ENCODE results near the gene C1orf198.
"Not testable (repeated sequence)": the region's sequence is repeated elsewhere in the genome, so short reads cannot be mapped to it uniquely, and the experiment has no call there.

C1orf198 gene

DNA sequence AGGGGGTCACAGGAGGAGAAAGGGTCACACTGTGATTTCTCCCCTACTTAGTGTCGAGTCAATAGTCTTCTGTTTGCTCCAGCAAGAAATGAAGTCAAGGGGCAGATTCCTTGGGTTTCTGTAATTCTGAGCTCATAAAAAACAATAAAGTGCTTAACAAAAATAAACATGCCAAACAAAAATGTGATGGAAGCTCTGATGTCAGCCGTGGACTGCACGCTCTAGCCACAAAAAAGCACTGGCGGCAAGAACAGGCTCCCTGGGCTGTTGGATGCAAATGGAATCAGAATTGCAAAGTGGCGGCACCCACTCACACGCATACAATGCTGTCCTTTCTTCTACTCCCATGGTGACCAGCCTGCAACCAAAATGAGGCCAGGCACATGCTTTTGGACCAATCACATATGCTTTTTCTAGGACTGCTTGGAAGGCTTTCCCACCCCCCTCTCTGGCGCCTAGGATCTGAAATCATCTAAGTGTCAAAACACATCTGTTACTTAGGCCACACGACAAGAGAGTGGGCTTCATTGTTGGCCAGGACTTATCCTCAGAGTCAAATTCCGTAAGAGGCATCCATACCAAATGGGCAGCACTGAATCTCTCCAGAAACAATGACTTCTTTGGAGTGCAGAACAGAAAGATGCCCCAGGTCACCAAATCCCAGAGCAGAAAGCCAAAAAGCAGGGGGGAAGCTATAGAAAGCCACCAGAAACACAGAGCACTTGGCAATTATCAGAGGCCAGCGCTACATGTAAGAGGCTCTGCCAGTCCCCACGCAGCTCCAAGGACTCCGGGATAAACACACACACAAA, 9.2 kb downstream of the C1orf198 start:
- DNase-seq, result peak in 1 of 2 experiments; percentile 21

DNA sequence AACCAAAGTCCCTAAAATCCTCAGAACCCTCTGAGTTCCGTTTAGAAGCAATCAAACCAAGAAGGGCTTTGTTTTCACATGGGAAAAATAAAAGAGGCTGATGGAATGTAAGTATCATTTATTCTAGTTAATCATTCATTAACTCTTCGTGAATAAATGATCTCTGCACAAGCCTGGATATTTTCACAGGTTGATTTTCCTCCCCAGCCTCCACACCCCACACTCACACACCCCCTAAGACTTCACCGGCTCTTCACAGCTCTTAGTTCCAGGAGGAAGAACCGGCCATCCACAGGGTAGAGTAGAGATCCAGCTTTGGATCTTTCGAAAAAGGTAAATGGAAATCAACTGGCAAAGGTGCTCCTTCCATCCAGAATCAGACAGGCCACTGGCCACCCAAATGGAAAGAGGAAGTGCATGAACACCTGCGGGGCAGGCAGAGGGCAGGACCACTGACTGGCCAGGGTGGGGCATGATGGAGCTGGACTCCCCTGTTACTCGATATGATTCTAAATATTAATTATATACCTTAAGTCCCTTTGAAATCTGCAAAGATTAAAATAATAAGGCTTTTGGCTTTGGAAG, 10.0 kb downstream of the C1orf198 start:
- no peak for DNase-seq

DNA sequence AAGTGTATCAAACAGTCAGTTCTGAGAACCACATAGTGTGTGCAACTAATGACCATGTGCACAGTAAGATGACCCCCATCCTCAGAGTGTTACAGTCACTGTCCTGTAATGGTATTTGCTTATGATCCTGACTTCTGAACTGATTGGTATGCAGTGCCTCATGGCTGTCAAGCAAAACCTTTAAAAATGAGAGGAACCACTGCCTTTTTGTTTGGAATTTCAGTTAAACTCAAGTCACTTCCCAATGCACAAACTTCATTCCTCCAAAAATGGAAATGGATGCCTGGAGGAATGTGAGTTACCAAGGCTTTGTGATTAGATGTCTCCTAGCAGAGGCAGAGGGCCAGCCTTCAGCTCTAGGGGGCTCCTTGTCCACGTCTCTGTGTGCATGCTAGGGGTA, 10.5 kb downstream of the C1orf198 start:
- no peak for DNase-seq

DNA sequence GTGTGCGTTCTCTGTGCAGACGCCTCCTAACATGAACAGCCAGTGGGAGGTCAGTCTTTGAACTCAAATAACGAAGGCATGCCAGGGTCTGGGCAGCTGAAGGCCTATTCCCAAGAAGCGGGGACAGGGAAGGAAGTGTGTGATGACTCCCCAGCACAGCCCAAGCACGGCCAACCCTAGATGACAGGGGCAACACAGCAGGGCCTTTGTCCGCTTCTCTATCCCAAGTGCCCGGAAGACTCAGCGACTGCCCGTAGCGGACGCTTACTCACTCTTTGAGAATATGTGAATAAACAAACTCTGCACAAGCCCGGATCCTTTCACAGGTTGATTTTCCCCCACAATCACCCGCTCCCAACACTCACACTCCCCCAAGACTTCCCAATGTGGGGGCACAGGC, 11.2 kb downstream of the C1orf198 start:
- no peak for DNase-seq

DNA sequence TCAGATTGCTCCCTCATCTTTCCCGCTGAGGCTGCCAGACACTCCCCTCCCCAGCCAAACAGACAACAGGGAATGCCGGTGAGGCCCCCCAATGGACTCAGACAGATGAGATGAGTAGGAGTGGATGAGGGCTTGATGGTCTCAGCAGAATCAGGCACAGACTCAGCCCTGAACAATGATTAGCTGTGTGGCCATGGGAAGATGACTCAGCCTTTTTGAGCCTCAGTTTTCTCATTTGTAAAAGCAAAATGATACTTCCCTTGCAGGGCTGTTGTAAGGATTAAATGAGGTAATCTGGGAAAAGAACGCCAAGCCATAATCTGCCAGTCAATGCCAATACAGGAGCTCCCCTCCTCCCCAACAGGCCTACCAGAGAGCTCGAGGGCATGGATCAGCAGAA, 12.4 kb downstream of the C1orf198 start:
- DNase-seq, result no peak

DNA sequence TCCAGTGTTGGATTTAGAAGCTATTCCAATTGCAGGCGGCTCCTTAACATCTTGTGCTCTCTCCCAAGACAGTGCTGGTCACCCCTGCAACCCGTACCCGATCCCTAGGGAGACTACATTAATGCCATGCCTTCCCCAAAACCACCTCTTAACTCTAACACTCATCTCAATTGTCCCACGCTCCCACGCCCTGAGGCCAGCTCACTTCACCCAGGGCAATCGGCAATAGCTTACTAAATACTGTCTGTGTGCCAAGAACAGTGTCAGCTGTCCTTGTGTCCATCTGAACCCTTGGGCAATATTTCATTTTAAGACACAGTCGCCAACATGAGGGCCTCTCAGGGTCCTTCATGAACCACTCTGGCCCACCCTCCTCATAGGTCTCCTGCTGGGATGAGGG, 13.9 kb downstream of the C1orf198 start:
- no peak for DNase-seq

DNA sequence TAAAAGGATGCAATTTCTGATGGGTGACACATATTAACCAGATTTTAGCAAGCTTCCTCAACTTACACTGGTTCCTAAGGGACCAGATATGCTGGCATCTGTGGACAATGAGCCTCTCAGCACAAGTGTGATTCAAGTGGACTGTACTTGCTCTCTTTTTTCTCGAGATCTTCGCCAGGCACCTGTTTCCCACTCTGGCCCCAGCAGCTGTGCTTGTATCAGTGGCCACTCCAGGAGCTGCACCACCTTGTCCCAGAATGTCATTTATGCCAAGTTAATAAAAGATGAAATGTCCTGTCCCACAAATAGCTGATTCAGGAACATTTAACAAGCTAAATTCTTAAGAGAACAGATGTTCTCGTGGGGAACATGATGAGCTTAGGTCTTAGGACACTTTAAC, 14.6 kb downstream of the C1orf198 start:
- DNase-seq, result no peak

DNA sequence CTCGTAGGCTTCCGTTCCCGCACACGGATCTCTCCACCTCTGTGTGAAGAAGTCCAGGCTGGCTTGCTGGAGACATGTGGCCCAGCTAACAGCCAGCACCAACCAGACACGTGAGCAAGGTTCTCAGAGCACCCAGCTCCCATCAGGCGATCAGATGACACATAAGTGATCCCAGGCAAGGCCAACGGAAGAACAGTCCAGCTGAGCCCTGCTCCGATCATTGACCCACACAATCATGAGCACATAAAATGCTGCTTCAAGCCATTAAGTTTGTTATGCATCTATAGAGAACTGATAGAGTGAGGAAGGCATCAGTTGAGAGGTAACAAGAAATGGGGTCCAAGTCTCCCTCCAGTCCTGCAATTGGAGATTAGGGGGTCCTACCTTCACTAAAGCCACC, 15.4 kb downstream of the C1orf198 start:
- no peak for DNase-seq

DNA sequence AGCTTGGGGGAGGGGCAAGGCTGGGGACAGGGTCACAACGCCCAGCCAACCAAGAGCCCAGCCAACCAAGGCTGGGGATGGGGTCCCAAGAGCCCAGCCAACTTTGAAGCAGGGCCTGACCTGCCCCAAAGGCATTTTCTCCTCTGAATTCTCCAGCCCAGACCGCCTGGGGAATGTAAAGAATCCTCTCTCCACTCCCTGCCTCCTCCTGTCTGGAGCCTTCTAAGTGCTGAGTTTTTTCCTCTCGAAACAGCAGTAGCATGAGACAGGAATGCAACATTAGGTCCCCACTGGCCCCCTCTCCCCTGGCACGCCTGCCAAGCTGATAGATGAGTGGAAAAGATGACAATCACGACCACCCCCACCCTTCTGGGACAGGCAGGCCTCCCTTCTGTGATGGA, 17.0 kb downstream of the C1orf198 start:
- no peak for DNase-seq

DNA sequence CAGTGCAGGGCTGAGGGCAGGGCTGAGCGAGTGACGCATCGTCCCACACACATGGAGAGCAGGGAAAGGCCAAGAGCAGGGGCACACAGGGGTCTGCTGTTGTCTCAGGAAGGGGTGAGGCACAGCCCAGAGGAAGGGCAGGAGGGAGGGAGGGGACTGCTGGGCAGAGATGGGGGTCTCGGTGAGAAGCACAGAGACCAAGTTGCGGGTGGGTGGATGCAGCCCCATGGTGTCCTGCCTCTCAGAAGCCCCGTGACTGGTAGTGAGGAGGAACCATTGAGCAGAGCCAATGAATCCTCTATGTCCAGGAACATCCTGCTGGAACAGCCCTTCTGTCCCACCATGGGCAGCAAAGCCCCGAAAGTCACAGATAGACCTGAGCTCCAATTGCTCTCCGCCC, 17.8 kb downstream of the C1orf198 start:
- no peak for DNase-seq

DNA sequence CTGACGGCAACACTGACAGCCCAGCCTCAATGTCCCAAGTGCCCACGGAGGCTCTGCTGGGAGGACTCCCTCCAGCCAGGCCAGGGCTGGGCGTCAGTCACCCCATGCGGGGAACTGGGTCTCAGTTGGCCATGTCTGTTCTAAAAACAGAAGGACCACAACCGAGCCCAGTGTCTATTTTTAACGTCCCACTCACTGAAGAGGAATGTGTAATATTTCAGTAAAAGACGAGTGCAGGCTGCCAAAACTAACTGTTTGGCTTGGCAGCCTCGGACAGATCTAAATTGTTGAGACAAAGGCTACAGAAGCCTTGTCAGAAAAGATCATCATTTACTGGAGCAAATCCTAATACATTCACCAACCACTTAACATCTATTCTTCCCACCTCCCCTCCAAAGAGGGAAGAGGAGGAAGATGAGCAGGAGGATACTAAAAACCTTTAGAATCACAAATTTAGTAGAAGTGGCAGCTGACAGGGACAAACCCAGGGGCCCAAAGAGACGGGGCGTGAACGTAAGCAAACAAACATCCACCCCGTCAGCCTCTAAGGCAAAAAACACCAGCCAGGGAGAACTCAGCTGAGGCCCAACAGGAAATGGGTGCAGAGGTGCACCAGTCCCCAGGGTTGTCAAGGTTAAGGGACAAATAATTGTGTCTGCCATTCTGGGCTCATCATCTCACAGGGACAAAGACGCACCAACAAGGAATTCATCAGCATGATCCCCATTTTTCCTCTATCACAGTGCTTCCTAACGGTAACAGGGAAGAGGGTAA, 18.7 kb downstream of the C1orf198 start:
- peak; percentile 81 to 88 for DNase-seq

DNA sequence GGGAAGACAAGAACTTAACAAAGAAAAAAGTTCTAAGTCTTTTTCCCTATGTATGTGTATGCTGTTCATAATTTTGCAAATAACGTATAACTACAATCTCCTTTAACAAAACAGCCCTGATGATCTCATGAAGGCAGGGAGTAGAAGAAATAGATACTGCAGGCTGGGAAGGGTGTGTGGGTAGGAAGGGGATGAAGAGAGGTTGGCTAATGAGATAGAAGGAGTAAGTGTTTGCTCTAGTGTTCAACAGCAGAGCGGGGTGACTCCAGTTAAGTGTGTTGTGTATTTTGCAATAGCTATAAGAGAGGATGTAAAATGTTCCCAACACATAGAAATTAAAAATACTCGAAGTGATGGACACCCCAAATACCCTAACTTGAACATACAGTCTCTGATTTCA, 20.1 kb downstream of the C1orf198 start:
- DNase-seq, result no peak

DNA sequence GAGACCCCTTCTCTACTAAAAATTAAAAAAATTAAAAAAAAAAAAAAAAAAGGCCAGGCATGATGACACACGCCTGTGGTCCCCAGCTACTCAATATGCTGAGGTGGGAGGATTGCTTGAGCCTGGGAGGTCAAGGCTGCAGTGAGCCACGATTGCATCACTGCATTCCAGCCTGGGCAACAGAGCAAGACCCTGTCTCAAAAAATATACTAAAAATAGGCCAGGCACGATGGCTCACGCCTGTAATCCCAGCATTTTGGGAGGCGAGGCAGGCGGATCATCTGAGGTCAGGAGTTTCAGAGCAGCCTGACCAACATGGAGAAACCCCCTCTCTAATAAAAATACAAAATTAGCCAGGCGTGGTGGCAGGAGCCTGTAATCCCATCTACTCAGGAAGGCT, 23.1 kb downstream of the C1orf198 start:
- DNase-seq, result not testable (repeated sequence)

DNA sequence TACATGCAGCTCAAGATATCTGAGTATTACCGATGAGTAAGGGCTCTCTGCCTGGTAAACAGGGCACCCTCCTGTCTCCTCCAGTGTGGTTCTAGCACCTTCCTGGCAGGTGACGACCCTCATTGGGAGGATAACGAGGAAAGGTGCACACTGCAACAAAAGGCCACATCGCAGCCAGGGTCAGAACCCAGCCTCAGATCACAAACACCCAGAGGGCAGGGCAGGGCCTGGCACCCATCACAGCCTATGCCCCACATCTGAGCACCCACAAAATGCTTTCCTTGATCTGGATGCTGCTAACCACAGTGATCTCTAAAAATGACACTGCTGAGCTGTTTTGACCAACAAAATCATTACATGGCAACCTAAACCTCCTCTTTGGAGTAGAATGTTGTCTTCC, 23.8 kb downstream of the C1orf198 start:
- DNase-seq, result no peak

DNA sequence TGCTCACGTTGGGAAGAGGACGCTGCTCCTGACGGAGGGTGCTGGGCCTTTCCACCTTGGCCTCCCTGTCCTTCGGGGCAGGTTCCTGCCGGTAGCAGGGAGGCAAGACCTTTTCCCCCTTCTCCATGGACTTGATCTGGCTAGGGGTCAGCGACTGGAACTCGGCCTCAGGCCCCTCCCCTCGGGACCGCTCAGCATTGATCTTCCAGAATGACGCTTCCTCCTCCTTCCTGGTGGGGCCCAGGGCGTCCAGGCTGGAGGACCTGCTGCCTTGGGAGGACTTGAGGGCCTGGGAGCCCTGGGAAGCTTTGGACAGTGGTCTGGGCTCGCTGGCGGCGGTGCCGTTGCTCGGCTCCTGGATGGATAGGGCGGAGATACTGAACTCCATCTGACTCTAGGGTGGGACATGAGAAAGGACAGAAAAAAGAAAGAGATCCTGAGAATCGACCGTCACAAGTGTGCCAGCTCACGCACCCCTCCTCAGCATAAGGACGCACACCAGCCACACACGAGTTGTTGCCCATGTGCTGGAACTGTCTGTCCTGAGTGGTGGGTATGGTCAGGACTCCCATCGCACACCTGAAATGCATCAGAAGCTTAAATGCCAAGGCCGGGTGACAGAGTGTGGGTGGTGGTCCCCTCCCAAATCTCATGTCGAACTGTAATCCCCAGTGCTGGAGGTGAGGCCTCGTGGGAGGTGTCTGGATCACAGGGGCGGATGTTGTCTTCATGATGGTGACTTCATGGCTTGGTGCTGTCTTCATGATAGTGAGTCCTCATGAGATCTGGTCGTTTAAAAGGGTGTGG, 24.6 kb downstream of the C1orf198 start:
- no peak for DNase-seq

DNA sequence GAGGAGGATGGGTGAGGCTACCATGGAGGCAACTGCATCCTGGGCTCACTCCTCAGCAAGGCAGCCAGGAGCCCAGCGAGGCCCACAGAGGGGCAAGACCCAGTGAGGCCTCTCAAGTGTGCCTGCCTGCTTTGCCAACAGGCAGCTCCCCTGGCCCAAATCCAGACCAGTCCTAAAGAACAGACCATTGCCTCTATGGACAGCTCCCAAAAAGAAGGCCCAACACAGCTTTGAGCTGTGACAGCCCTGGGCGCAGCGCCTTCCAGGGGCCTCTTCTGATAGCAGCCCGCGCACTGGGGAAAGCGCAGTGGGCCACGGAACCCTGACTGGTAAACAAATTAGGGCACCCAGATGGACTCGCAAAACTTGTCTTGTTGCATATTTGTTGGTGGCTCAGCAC, 25.5 kb downstream of the C1orf198 start:
- DNase-seq, result no peak

DNA sequence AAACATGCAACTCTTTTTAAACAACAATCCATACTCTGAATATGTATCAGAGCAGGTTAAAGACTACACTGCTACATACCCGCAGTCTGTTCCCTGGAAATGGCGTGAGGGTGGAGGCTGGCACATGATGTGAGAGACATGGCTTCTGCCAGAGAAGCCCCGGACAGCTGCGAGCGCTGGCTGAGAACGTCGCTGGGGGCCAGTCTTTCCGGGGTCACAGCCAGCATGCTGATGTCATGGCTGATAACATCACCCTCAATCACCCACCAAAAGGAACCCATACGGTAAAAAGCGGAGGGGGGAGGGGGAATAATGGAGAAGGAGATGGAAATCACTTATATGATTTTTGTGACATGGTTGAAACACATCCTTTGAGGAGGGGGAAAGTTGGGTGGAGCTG, 29.1 kb downstream of the C1orf198 start:
- no peak for DNase-seq

DNA sequence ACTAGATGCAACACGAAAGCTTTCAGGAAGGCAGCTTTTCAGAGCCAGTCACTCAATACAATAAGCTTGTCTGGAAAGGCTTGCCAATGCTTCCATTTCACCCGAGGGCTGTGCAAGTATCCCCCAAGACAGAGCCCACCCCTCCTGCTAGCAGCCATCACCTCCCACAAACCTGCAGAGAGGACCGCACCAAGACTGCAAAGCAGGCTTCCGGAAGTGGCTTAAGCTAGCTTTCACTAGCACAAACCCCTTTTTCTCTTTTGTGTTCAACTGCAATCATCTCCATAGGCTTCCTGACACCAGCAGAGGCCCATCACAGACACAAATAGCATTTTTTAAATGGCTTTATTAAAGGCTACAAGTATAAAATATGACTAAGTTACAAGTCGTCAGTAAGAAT, 31.5 kb downstream of the C1orf198 start:
- DNase-seq, result no peak

DNA sequence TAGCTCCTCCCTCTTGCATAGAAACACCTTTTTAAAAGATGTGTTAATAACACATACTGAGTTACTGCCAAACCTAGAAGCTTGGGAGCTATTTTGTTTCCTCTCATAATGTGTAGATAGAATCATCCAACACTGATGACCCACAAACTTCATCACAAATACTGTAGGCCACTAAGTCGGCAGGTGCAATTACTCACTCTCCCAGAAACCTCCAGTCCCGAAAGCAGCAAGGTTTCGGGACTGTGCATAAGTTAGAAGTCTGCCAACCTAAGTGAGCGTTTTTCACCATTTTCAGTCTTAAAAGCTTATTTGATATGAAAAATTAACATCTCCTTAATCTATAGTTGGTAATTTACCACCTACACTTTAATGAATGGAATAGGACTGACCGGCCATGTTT, 32.0 kb downstream of the C1orf198 start:
- no peak for DNase-seq

DNA sequence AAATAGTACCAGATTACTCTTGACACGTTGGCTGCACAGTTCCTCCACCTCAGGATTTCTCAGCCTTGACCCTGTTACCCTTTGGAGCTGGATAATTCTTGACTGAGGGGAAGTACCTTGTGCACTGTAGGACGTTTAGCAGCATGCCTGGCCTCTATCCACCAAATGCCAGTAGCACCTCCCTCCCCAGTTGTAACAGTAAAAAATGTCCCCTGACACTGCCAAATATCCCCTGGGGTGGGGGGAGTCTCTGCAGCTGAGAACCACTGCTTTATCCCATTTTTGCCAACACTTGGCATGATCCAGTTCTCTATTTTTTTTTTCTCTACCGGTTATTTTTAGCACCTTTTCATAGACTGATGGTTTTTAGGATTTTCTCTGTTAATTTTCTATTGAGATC, 34.0 kb downstream of the C1orf198 start:
- no peak for DNase-seq

DNA sequence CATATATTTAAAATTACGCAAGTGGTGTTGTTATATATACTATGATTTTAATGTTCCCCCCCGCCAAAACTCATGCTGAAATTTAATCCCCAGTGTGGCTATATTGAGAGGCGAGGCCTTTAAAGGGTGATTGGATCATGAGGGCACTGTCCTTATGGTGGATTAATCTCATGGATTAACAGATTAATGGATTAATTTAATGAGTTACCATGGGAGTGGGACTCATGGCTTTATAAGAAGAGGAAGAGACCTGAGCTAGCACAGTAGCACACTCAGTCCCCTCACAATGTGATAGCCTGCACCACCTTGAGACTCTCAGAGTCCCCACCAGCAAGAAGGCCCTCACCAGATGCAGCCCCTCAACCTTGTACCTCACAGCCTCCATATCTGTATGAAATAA, 34.8 kb downstream of the C1orf198 start:
- DNase-seq, result no peak

DNA sequence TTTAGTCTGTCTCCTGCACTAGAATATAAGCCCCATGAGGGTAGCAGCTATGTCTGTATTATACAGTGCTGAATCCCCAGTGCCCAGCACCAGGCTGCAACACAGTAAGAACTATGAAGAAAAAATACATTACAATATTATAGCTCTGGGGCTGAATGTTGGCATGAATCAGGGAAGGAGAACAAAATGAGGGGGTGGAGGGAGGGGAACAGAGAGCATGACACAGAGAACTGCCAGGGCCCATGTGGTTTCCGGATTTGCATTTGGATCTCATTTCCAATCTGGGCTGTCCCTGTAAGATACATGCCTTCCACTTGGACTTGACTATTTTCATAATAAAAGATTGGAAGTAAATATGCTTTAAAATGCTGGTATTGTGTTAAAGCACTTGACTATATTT, 35.8 kb downstream of the C1orf198 start:
- no peak for DNase-seq

DNA sequence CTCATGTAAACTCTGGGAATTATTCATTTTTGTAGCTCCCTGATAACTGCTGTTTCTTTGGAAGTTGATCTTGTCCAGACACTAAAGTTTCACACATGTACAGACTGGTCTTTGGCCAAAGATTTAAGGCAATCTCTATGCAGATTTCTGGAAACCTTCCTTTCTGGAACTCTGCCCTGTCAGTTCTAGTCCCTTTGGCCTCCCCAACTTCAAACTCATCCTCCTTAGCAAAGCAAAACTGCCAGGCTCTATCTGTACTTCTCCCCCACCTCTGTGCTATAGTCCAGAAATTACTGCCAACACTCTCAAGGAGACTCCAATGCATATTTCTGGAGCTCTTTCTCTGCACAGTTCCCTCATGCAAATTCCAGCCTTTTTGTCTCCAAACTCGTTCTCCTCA, 36.5 kb downstream of the C1orf198 start:
- peak in 1 of 2 experiments; percentile 59 for DNase-seq

Data from NCI-H446 (cell line).